ENCODE measurements around the gene MRE11. TPM values are rescaled to one million over a fixed set of nuclear protein-coding genes. Genes with fewer than 3 reads are reported as not detected.

Gene MRE11
- total RNA-seq, 1 donor from 2014 or later: 14.0 TPM

DNA sequence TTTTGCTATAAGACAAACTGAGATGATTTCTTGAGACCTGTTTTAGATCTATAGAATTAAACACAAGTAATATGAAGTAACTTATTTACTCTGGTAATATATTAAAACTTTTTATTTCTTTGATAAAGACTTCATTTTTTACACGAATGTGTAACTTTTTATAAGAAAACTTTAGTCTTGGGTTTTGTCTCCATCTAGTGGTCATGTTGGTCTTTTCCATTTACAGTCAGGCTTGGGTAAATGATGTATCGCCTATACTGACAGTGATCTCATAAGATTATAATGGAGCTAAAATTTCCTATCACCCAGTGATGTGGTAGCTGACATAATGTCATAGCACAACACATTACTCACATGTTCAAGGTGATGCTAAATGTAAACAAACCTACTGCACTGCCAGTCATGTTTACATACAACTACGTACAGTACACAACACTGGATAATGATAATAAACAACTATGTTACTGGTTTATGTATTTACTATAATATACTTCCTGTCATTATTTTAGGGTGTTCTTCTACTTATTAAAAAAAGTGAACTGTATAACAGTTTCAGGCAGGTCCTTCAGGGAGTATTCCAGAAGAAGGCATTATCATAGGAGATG is 11.1 kb upstream of the MRE11 start:
- peak; percentile 81 for DNase-seq

- DNase-seq: no peak
Measured at GRCh38 chr11:94501522-94501921, 7.9 kb upstream of the MRE11 start.

- DNase-seq: no peak
Measured at GRCh38 chr11:94500181-94500580, 6.5 kb upstream of the MRE11 start.

DNA sequence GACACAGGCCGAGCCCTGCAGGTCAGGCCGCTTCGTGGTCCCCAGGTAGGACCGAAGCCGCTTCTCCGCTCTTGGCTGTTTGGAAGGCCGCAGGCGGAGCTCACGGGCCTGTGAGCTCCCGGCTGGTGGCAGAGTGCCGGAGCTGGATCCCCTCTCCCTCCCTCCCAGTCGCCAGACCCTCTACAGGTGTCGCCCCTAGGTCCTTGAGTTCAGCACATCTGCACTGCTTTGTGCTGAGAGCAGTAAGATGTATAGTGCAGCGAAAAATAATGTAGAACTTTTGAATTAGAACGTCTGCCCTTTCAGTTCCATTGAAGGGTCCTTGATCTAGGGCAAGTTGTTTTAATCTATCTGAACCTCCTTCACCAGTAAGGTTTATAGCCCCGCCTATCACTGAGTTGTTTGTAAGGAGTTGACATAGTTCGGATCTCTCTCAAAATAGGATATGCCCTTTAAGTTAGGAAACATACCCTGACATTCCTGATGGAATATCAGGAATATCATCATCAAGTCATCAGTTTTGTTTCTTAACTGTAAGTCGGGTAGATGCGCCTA is 559 bp upstream of the MRE11 start:
- DNase-seq: no peak

DNA sequence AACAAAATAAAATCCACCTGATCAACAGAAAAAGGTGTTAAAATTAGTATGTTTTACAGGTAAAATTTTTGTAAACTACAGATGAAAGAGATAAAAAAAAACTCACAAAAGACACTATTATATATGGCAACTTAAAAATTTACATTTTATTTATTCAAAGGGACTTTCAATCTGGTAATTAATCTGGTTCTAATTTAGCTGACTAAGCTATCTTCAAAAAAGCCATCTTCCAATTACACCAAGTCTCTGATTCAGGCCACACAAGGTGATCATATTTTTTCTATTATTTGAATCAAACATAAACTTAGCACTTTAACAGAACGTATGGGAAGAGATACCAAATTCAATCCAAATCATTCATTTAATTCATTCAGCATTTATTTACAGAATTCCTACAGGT is 7.6 kb downstream of the MRE11 start:
- DNase-seq: no peak

DNA sequence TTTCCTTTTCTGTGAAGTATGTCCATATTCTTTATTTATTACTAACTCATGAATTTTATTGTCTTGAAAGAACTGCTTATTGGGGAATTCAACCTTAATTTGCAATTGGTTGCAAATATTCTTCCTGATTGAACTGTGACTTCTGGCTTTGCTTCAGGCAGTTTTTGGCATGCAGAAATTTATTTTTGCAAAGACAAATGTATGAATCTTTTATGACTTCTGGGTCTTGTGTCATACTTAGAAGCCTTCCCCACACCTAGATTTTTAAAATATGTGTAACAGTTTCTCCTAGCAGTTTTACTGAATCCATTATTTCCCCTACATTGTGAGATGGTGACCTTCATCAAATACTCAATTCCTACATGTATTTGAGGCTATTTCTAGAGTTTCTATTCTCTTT is 12.3 kb downstream of the MRE11 start:
- DNase-seq: no peak

- DNase-seq: no peak
Measured at GRCh38 chr11:94477624-94478023, 16.0 kb downstream of the MRE11 start.

DNA sequence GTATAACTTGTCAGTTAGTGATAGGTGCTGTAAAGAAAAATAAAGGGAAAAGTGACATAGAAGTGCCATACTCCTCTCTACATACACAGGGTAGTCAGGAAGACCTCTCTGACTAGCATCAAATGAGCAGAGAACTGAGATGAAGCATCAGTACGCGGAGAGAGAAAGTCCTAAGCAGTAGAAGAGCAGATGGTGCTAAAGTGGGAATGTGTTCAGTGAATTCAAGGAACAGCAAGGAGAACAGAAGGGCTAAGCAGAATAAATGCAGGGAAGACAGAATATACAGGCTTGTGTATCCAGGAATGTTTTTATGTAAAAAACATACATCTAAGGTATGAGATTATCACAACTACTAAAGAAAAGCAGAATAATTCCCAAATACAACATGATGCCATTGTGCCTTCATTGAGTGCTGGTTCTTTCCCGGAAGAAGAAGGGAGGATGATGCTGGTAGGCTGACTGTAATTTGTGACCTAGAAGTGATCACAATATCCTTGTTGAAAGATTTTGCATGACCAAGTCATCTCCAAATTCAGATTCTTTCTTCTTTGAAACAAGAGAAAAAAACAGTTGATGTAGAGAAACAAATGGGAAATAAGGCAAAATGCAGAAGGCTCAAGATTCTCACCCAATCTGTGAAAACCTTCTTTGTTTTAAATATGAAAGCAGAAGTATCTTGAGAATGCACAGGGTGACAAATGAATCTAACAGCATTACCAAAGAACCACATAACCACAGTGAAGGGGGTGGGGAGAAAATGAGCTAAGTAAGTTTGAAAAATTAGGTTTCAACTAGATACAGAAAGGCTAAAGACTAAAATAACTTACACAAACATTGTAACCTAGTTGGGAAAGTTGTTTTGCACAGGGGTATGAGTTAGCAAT is 20.5 kb downstream of the MRE11 start:
- no peak for DNase-seq

GRCh38 chr11:94469416-94469815 is 24.2 kb downstream of the MRE11 start:
- DNase-seq: no peak

- DNase-seq: no peak
Measured at GRCh38 chr11:94459576-94459975, 34.1 kb downstream of the MRE11 start.

GRCh38 chr11:94457118-94458029 is 36.3 kb downstream of the MRE11 start:
- no peak for DNase-seq

- no peak for DNase-seq
Measured at GRCh38 chr11:94455861-94456260, 37.8 kb downstream of the MRE11 start.

GRCh38 chr11:94454301-94454700 is 39.3 kb downstream of the MRE11 start:
- no peak for DNase-seq

GRCh38 chr11:94452988-94453387 is 40.7 kb downstream of the MRE11 start:
- no peak for DNase-seq

GRCh38 chr11:94450048-94450447 is 43.6 kb downstream of the MRE11 start:
- peak; percentile 30 for DNase-seq

DNA sequence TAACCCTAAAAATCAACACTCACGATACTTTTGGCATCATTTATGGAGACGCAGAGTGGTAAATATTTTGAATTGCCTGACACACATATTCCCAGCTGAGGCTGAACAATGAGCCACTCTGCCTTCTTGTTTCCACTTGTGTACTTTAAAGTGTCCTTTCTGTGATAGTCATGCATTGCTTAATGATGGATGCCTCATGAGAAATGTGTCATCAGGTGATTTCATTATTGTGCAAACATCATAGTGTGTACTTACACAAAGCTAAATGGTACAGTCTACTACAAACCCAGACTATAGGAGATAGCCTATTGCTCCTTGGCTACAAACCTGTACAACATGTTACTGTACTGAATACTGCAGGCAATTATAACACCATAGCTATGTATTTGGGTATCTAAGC is 44.2 kb downstream of the MRE11 start:
- DNase-seq: peak; percentile 50

GRCh38 chr11:94449029-94449428 is 44.6 kb downstream of the MRE11 start:
- no peak for DNase-seq

GRCh38 chr11:94447149-94447548 is 46.5 kb downstream of the MRE11 start:
- DNase-seq: no peak

GRCh38 chr11:94445641-94446040 is 48.0 kb downstream of the MRE11 start:
- no peak for DNase-seq

DNA sequence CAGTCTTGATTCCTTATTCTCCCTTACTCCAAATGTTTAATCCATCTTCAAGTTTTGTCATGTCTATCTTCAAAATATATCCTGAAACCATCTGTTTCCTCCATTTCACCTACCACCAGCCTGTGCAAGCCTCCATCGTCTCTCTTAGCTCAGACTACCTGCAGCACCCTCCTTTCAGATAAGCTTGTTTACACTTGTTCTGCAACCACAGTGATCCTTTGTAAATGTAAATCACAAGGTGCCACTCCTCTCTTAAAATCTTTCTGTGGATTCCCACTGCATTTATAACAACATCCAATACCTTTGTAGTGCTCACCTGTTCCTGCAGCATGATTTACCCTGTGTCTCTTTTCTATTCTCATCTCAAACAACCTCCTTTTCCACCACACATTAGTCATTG is 60.6 kb downstream of the MRE11 start:
- no peak for DNase-seq

- no peak for DNase-seq
Measured at GRCh38 chr11:94424662-94425061, 69.0 kb downstream of the MRE11 start.

GRCh38 chr11:94424011-94424410 is 69.6 kb downstream of the MRE11 start:
- DNase-seq: no peak

DNA sequence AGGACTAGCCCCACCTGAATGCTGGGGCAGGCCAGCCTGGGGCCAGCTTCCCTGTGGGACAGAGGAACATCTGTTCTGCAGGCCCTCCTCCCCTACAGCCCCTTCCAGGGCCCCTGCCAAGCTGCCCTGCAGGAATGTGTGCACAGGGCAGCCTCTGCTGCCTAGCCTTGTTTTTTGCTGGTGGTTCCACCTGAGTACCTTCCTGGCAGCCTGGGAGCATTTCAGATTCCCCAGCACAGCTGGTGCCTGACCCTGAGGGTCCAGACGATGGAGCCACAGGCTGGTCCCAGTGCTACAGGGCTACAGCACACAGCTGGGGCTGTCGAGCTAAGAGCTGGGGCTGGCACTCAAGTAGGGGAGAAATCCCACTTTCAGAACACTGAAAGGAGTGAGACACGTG is 70.1 kb downstream of the MRE11 start:
- no peak for DNase-seq
